Measurements from ENCODE around the gene MARCHF3. TPM values are rescaled to one million over a fixed set of nuclear protein-coding genes. Genes with fewer than 3 reads are reported as not detected.

MARCHF3 gene
- total RNA-seq, 1 experiment from 2014 or later = 3.4 TPM

- DNase-seq (ENCODE audit: low read depth in 1 of 2, low spot score in 2 of 2) = peak in 1 of 2 experiments; percentile 74
- no peak overlapping the region for H3K4me3 ChIP-seq
- H3K27ac ChIP-seq = peak overlapping the region; percentile 82
- no peaks in the 10 kb centered on the region for H3K27me3 ChIP-seq (replicated peaks)
- no peaks in the 10 kb centered on the region for H3K36me3 ChIP-seq
- no peaks in the 10 kb centered on the region for H3K9me3 ChIP-seq (replicated peaks)
- peaks cover 24% of the 10 kb centered on the region for H3K4me1 ChIP-seq (replicated peaks)
These were observed 28.6 kb downstream of the MARCHF3 start for GRCh38 chr5:127001621-127002296.

GRCh38 chr5:126998895-126999570, 31.3 kb downstream of the MARCHF3 start:
- no peak overlapping the region for H3K27ac ChIP-seq
- DNase-seq (ENCODE audit: low read depth in 1 of 2, low spot score in 2 of 2) = no peak

DNA sequence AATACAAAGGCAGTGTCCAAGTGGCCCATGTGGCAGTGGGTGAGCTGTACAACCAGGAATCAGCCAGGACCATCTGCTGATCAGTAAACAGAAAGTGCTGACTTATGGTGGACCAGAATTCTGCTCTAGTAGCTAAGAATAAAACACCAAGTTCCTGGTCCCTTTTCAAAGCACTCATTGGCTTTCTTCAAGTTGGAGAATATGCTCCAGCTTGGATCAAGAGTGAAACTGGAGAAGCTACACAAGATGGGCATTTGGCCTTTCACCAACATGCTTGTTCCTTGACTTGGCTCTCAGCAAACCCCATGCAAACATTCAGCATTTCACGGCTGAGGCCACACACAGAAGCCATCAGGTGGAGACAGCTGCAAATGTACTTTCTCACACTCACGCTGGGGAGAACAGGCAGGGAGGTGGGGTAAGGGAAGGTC, 32.1 kb downstream of the MARCHF3 start:
- H3K36me3 ChIP-seq = no peaks in the 10 kb centered on the region; the same call in 1 of the 2 replicates
- no peaks in the 10 kb centered on the region for H3K27me3 ChIP-seq (replicated peaks)
- H3K9me3 ChIP-seq (replicated peaks) = no peaks in the 10 kb centered on the region
- peaks cover 24% of the 10 kb centered on the region for H3K4me1 ChIP-seq (replicated peaks)
- no peak overlapping the region for H3K4me3 ChIP-seq
- DNase-seq (ENCODE audit: low read depth in 1 of 2, low spot score in 2 of 2) = no peak
- no peak overlapping the region for H3K27ac ChIP-seq

More at GRCh38 chr5:126998895-126999570, 31.3 kb downstream of the MARCHF3 start:
- Histone ChIP-seq H3K4me1 (replicated peaks) (peaks cover 24% of the 10 kb centered on the region), H3K4me3 (no peak overlapping the region), H3K27me3 (replicated peaks) (no peaks in the 10 kb centered on the region), H3K36me3 (no peaks in the 10 kb centered on the region; the same call in 1 of the 2 replicates), H3K9me3 (replicated peaks) (no peaks in the 10 kb centered on the region)

- no peaks in the 10 kb centered on the region for H3K27me3 ChIP-seq (replicated peaks)
- no peak for DNase-seq (ENCODE audit: low read depth in 1 of 2, low spot score in 2 of 2)
- no peaks in the 10 kb centered on the region for H3K9me3 ChIP-seq (replicated peaks)
- no peak overlapping the region for H3K4me3 ChIP-seq
- no peak overlapping the region for H3K27ac ChIP-seq
- H3K36me3 ChIP-seq = no peaks in the 10 kb centered on the region; the same call in 1 of the 2 replicates
- peaks cover 5% of the 10 kb centered on the region; the same call in 1 of the 2 replicates for H3K4me1 ChIP-seq (replicated peaks)
These were observed 34.7 kb downstream of the MARCHF3 start for GRCh38 chr5:126995689-126996088.

DNA sequence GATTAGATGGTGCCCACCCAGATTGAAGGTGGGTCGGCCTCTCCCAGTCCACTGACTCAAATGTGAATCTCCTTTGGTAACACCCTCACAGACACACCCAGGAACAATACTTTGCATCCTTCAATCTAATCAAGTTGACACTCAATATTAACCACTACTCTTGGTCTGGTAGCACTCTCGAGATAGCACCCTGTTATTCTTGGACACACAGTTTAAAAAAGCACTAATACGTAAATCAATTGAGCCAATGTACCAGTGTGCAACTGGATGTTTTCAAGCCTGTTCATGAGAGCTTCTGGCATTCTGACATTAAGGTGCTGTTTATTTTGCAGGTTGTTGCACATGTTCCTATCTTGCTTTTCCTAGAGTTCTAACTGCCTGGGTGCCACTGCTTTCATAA, 35.3 kb downstream of the MARCHF3 start:
- Histone ChIP-seq H3K4me3 (no peak overlapping the region), H3K9me3 (replicated peaks) (no peaks in the 10 kb centered on the region), H3K27me3 (replicated peaks) (no peaks in the 10 kb centered on the region), H3K36me3 (no peaks in the 10 kb centered on the region; the same call in 1 of the 2 replicates), H3K4me1 (replicated peaks) (peaks cover 5% of the 10 kb centered on the region; the same call in 1 of the 2 replicates), H3K27ac (no peak overlapping the region)
- DNase-seq (ENCODE audit: low read depth in 1 of 2, low spot score in 2 of 2) = no peak

DNA sequence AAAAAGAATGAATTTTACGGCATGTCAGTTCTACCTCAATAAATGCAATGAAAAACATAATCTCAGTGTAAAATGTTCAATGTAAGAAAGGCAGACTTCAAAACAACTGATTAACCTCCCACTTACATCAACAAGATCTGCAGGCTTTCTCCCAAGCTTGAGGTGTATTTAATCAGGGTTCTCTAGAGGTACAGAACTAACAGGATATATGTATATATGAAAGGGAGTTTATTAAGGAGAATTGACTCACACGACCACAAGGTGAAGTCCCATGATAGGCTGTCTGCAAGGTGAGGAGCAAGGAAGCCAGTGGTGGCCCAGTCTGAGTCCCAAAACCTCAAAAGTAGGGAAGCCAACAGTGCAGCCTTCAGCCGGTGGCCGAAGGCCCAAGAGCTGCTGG, 35.9 kb downstream of the MARCHF3 start:
- no peak for DNase-seq (ENCODE audit: low read depth in 1 of 2, low spot score in 2 of 2)
- Histone ChIP-seq H3K36me3 (no peaks in the 10 kb centered on the region; the same call in 1 of the 2 replicates), H3K27me3 (replicated peaks) (no peaks in the 10 kb centered on the region), H3K4me1 (replicated peaks) (peaks cover 5% of the 10 kb centered on the region; the same call in 1 of the 2 replicates), H3K9me3 (replicated peaks) (no peaks in the 10 kb centered on the region), H3K27ac (no peak overlapping the region), H3K4me3 (no peak overlapping the region)

DNA sequence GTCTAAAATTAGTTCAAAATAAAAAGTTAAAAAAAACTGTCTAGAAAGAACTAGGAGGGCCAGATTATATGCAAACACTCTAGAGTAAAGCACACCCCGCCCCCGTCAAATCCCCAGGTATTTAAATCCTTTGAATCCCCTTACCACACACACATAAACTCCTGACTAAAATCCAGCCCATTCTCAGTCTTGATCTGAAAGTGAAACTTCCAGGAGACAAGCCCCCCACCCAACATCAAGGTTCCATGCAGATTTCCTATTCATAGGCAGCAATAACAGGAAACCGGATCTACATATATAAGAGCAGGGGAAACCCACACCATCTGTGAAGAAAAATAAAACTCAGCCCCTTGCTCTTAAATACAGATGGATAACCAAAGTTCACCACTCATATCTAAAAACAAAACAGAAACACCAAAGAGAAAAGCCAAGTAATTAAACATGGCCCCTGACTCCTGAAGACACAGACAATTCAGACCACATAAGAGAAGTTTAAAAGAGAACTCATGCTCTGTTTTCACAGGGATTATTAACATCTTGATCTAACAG, 42.3 kb downstream of the MARCHF3 start:
- no peak overlapping the region for H3K27ac ChIP-seq
- no peak for DNase-seq (ENCODE audit: low read depth in 1 of 2, low spot score in 2 of 2)
- H3K36me3 ChIP-seq = no peaks in the 10 kb centered on the region
- H3K4me1 ChIP-seq (replicated peaks) = no peaks in the 10 kb centered on the region
- no peaks in the 10 kb centered on the region for H3K27me3 ChIP-seq (replicated peaks)
- H3K9me3 ChIP-seq (replicated peaks) = no peaks in the 10 kb centered on the region
- no peak overlapping the region for H3K4me3 ChIP-seq

DNA sequence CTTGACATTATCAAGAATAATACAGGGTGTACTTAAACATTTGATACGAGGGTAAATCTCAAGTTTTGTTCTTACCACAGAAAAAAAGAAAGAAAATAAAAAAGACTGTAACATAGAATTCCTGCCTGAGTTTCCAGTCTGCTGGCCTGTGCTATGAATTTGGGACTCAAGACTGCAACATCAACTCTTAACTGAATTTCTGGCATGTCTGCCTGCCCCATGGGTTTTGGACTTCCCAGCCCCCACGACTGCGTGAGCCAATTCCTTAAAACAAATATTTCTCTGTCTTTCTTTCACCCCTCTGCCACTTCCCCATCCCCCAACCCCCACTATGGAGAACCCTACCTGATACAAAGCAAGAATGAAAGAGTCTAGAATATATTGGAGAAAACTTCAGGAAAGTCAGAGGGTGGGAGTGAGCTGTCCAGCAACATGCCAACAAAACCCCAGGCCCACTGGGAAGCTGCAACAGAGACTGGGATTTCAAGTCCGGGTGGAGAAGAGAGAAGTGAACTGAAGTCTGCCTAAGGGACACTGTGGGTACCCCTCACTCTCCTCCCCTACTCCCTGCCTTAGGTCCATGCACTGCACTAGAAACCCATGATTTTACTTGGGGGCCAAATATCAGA, 43.0 kb downstream of the MARCHF3 start:
- no peak overlapping the region for H3K4me3 ChIP-seq
- no peak overlapping the region for H3K27ac ChIP-seq
- H3K9me3 ChIP-seq (replicated peaks) = no peaks in the 10 kb centered on the region
- DNase-seq (ENCODE audit: low read depth in 1 of 2, low spot score in 2 of 2) = no peak
- H3K36me3 ChIP-seq = no peaks in the 10 kb centered on the region
- H3K4me1 ChIP-seq (replicated peaks) = no peaks in the 10 kb centered on the region
- H3K27me3 ChIP-seq (replicated peaks) = no peaks in the 10 kb centered on the region; the same call in 1 of the 2 replicates

DNA sequence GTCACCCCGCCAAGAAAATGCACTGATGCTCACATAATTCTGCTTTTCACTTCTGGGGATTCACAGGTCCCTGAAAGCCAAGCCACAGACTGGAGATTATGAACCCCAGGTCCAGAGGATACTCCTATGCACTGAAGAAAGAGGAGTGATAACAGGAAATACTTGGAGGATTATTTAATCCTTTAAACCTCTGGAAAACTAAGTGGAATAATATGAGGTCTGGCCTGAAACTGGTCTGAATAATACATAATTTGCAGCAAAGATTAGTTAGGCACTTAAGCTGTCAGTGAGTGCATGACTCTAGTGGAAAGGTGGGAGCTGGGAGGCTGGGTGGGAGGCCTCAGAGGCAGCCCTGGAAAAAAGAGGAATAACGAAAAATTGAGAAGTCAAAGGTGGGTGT, 45.7 kb downstream of the MARCHF3 start:
- no peak overlapping the region for H3K27ac ChIP-seq
- DNase-seq (ENCODE audit: low read depth in 1 of 2, low spot score in 2 of 2) = no peak
- peaks cover 5% of the 10 kb centered on the region; the same call in 1 of the 2 replicates for H3K27me3 ChIP-seq (replicated peaks)
- no peaks in the 10 kb centered on the region for H3K9me3 ChIP-seq (replicated peaks)
- H3K36me3 ChIP-seq = no peaks in the 10 kb centered on the region
- no peak overlapping the region for H3K4me3 ChIP-seq
- H3K4me1 ChIP-seq (replicated peaks) = no peaks in the 10 kb centered on the region

GRCh38 chr5:126983874-126984266, 46.5 kb downstream of the MARCHF3 start:
- Histone ChIP-seq H3K27ac (no peak overlapping the region), H3K4me3 (no peak overlapping the region), H3K36me3 (no peaks in the 10 kb centered on the region), H3K9me3 (replicated peaks) (no peaks in the 10 kb centered on the region), H3K4me1 (replicated peaks) (no peaks in the 10 kb centered on the region), H3K27me3 (replicated peaks) (peaks cover 9% of the 10 kb centered on the region)
- DNase-seq (ENCODE audit: low read depth in 1 of 2, low spot score in 2 of 2) = no peak

GRCh38 chr5:126982926-126983873, 47.2 kb downstream of the MARCHF3 start:
- H3K27me3 ChIP-seq (replicated peaks) = peaks cover 14% of the 10 kb centered on the region
- H3K9me3 ChIP-seq (replicated peaks) = no peaks in the 10 kb centered on the region
- DNase-seq (ENCODE audit: low read depth in 1 of 2, low spot score in 2 of 2) = no peak
- no peak overlapping the region for H3K27ac ChIP-seq
- H3K4me3 ChIP-seq = no peak overlapping the region
- H3K4me1 ChIP-seq (replicated peaks) = no peaks in the 10 kb centered on the region
- H3K36me3 ChIP-seq = no peaks in the 10 kb centered on the region

DNA sequence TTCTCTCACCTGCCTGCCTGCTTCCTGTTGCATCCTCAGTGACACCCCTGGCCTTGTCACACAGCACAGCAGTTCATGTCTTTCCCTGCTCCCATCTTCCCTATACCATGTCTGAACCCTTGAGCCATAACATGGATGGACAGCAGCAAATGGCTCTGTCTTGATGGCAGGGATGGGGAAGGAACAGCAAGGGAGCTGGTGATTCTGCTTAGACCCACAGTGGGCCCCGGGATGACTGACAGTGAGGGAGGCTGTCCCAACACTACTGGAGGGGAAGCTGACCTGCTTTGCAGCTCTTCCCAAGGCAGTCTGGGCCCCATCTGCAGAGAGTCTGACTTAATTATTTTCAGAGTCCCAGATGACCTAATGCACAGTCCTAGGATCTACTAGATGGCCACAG, 48.2 kb downstream of the MARCHF3 start:
- DNase-seq (ENCODE audit: low read depth in 1 of 2, low spot score in 2 of 2) = no peak

DNA sequence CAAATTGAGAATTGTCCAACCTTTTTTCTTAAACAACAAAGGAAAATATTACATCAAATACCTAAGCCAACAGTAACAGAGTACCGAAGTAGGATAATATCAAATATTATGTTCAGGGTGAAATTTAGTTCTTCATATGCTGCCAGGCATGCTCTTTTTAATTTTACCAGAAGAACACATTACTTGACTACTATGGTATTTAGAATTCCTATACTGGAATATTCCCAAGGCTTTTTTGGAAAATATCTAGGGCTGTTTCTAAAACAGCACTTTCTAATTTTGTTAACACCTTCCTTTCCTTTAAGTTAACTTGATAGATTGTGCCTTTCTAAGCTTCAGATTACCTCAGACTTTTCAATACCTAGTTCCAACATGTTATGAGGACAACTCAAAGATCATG, 48.7 kb downstream of the MARCHF3 start:
- Histone ChIP-seq H3K9me3 (replicated peaks) (no peaks in the 10 kb centered on the region), H3K36me3 (no peaks in the 10 kb centered on the region), H3K27me3 (replicated peaks) (peaks cover 16% of the 10 kb centered on the region), H3K4me3 (no peak overlapping the region), H3K27ac (no peak overlapping the region), H3K4me1 (replicated peaks) (no peaks in the 10 kb centered on the region)
- DNase-seq (ENCODE audit: low read depth in 1 of 2, low spot score in 2 of 2) = no peak

More for the DNA sequence above, 48.2 kb downstream of the MARCHF3 start:
- H3K4me1 ChIP-seq (replicated peaks) = no peaks in the 10 kb centered on the region
- peaks cover 16% of the 10 kb centered on the region for H3K27me3 ChIP-seq (replicated peaks)
- no peak overlapping the region for H3K27ac ChIP-seq
- H3K36me3 ChIP-seq = no peaks in the 10 kb centered on the region
- no peaks in the 10 kb centered on the region for H3K9me3 ChIP-seq (replicated peaks)
- H3K4me3 ChIP-seq = no peak overlapping the region
